GM13977 (cell line): ENCODE results near the gene FSTL5.

ENCODE experiments used
- DNase-seq: peaks from one replicate; pipeline ENCODE4 v3.0.0; 2012; ENCODE audit warnings: low spot score
- CTCF ChIP-seq: IDR thresholded peaks from 2 replicates; pipeline ENCODE4 v1.5.1; 2012; ENCODE audit warnings: mild to moderate bottlenecking, control low read depth; ENCODE audit not compliant: insufficient read depth; ENCODE audit errors: extremely low read depth, missing control alignments
- in situ Hi-C: fragments of 300-500 bp; cut with MboI; formaldehyde crosslinking; loops from one replicate; pipeline ENCODE4 v1.12.0; 2022; ENCODE audit warnings: low sequenced_read_pairs, low pct_unique_long_range_greater_than_20kb, mixed read lengths, inconsistent platforms; ENCODE audit not compliant: unreplicated experiment

Gene FSTL5

GRCh38 chr4:161931089-161931488 lies 232.7 kb downstream of the FSTL5 start:
- TF ChIP-seq CTCF, result no peak
- no peak for DNase-seq
- in situ Hi-C loops, result no loop called here

- in situ Hi-C loops, result no loop called here
- no peak for TF ChIP-seq CTCF
- DNase-seq, result no peak
These were observed 233.8 kb downstream of the FSTL5 start for GRCh38 chr4:161929956-161930355.

- in situ Hi-C loops, result no loop called here
- DNase-seq, result no peak
- no peak for TF ChIP-seq CTCF
These were observed 237.6 kb downstream of the FSTL5 start for GRCh38 chr4:161926033-161926828.

- in situ Hi-C loops, result no loop called here
- TF ChIP-seq CTCF, result no peak
- DNase-seq, result no peak
These were observed 243.3 kb downstream of the FSTL5 start for GRCh38 chr4:161920304-161921052.

- TF ChIP-seq CTCF, result no peak
- in situ Hi-C loops, result no loop called here
- no peak for DNase-seq
These were observed 244.2 kb downstream of the FSTL5 start for GRCh38 chr4:161919442-161920220.

- in situ Hi-C loops, result no loop called here
- DNase-seq, result no peak
- TF ChIP-seq CTCF, result no peak
These were observed 247.8 kb downstream of the FSTL5 start for GRCh38 chr4:161916035-161916434.
